HepG2 (cell line): Measurements from ENCODE around the gene ARHGEF40. TPM values are rescaled to one million over a fixed set of nuclear protein-coding genes. Genes with fewer than 3 reads are reported as not detected.
A peak's percentile ranks its signal among the peaks of the same experiment; 100 is the strongest.

Experiments
- GATAD1 ChIP-seq: IDR thresholded peaks from 2 replicates; pipeline ENCODE4 v1.6.1; 2016; ENCODE audit warnings: missing genetic modification reagents, missing compliant biosample characterization
- HCFC1 ChIP-seq: fragments of 150-350 bp; IDR thresholded peaks from 2 replicates; pipeline ENCODE4 v1.6.1; 2014; ENCODE audit warnings: low read depth, low read length
- HNRNPUL1 ChIP-seq: fragments of 200-400 bp; formaldehyde crosslinking; IDR thresholded peaks from 2 replicates; pipeline ENCODE4 v1.6.1; 2017; ENCODE audit warnings: low read depth, mild to moderate bottlenecking, low read length, moderate library complexity
- JDP2 ChIP-seq: sonication (generic); formaldehyde crosslinking; IDR thresholded peaks from 2 replicates; pipeline ENCODE4 v1.8.1; 2022; ENCODE audit warnings: missing genetic modification reagents, borderline replicate concordance
- KDM2A ChIP-seq: sonication (generic); formaldehyde crosslinking; IDR thresholded peaks from 2 replicates; pipeline ENCODE4 v1.4.0; 2020; ENCODE audit warnings: low read depth, missing genetic modification reagents, borderline replicate concordance
- KLF9 ChIP-seq: IDR thresholded peaks from 2 replicates; pipeline ENCODE4 v1.6.1; 2016; ENCODE audit warnings: low read depth
- MED8 ChIP-seq: sonication (generic); formaldehyde crosslinking; IDR thresholded peaks from 2 replicates; pipeline ENCODE4 v1.8.1; 2023; ENCODE audit warnings: mild to moderate bottlenecking, missing genetic modification reagents; ENCODE audit not compliant: insufficient replicate concordance
- NCOA2 ChIP-seq: sonication (generic); formaldehyde crosslinking; IDR thresholded peaks from 2 replicates; pipeline ENCODE4 v1.8.0; 2022; ENCODE audit warnings: inconsistent platforms
- PHF5A ChIP-seq: IDR thresholded peaks from one replicate; pipeline ENCODE4 v1.6.1; 2018; ENCODE audit warnings: low read depth, missing genetic modification reagents; ENCODE audit not compliant: unreplicated experiment
- SMC3 ChIP-seq: IDR thresholded peaks from 2 replicates; pipeline ENCODE4 v1.6.1; 2011; ENCODE audit warnings: low read length, improper control_type of control experiment
- ZMAT3 ChIP-seq: sonication (generic); formaldehyde crosslinking; conservative IDR thresholded peaks from 2 replicates; pipeline ENCODE4 v1.7.0; 2021; ENCODE audit warnings: missing genetic modification reagents
- ZNF282 ChIP-seq: fragments of 450-650 bp; IDR thresholded peaks from 2 replicates; pipeline ENCODE4 v1.6.1; 2018; ENCODE audit not compliant: partially characterized antibody
- ZNF468 ChIP-seq: sonication (generic); formaldehyde crosslinking; IDR thresholded peaks from 2 replicates; pipeline ENCODE4 v1.8.0; 2022; ENCODE audit warnings: mild to moderate bottlenecking, moderate library complexity, missing genetic modification reagents
- ZNF547 ChIP-seq: sonication (generic); formaldehyde crosslinking; IDR thresholded peaks from 2 replicates; pipeline ENCODE4 v1.5.1; 2020; ENCODE audit warnings: mild to moderate bottlenecking, missing genetic modification reagents
- ZNF770 ChIP-seq: sonication (generic); formaldehyde crosslinking; IDR thresholded peaks from 2 replicates; pipeline ENCODE4 v1.5.0; 2020; ENCODE audit warnings: mild to moderate bottlenecking, missing genetic modification reagents
- polyA plus RNA-seq, 8 experiments: library from polyadenylated mRNA; depleted of rRNA in 3 of 8; stranded (reverse) in 7 of 8; unstranded in 1 of 8; fragments of >200 nt; fragmentation: Illumina TruSeq in 4 of 8; extraction: Trizol in 4 of 8; gene quantifications; 2 replicates each; pipeline versions ENCODE4 v1.2.1 to v1.2.3, GENCODE V29; 2011 to 2016; ENCODE audit warnings: low read depth in 4 of 8, missing spikeins in 1 of 8, mixed read lengths in 1 of 8; ENCODE audit not compliant: insufficient read depth in 1 of 8
- total RNA-seq, 5 experiments: library from RNA; depleted of rRNA; stranded (reverse); fragments of >200 nt; fragmentation: Illumina TruSeq; extraction: Trizol; gene quantifications; 2 replicates each; pipeline ENCODE4 v1.2.3, GENCODE V29; 2016; ENCODE audit warnings: low read depth in 1 of 5
- TF ChIP-seq, protein P1 (sequence below): sonication (generic); formaldehyde crosslinking; conservative IDR thresholded peaks from 2 replicates; pipeline ENCODE4 v1.4.0; 2020; ENCODE audit warnings: mild to moderate bottlenecking, missing genetic modification reagents, moderate library complexity
- TF ChIP-seq, protein P2 (sequence below): IDR thresholded peaks from 2 replicates; pipeline ENCODE4 v1.4.0; 2020; ENCODE audit warnings: mild to moderate bottlenecking, missing genetic modification reagents
- TF ChIP-seq, protein P3 (sequence below): sonication (generic); formaldehyde crosslinking; IDR thresholded peaks from 2 replicates; pipeline ENCODE4 v1.5.0; 2020; ENCODE audit warnings: missing genetic modification reagents

The ARHGEF40 gene
- total and polyA plus RNA-seq, 2 of the 13 experiments (the other 11 are each of a cell fraction or from before 2014, with no cell fraction given), result 28.1 to 78.1 TPM

GRCh38 chr14:21098076-21098891 lies 28.2 kb downstream of the ARHGEF40 start, which contains the start of gene ZNF219 (continued):
- TF ChIP-seq, protein P1, sequence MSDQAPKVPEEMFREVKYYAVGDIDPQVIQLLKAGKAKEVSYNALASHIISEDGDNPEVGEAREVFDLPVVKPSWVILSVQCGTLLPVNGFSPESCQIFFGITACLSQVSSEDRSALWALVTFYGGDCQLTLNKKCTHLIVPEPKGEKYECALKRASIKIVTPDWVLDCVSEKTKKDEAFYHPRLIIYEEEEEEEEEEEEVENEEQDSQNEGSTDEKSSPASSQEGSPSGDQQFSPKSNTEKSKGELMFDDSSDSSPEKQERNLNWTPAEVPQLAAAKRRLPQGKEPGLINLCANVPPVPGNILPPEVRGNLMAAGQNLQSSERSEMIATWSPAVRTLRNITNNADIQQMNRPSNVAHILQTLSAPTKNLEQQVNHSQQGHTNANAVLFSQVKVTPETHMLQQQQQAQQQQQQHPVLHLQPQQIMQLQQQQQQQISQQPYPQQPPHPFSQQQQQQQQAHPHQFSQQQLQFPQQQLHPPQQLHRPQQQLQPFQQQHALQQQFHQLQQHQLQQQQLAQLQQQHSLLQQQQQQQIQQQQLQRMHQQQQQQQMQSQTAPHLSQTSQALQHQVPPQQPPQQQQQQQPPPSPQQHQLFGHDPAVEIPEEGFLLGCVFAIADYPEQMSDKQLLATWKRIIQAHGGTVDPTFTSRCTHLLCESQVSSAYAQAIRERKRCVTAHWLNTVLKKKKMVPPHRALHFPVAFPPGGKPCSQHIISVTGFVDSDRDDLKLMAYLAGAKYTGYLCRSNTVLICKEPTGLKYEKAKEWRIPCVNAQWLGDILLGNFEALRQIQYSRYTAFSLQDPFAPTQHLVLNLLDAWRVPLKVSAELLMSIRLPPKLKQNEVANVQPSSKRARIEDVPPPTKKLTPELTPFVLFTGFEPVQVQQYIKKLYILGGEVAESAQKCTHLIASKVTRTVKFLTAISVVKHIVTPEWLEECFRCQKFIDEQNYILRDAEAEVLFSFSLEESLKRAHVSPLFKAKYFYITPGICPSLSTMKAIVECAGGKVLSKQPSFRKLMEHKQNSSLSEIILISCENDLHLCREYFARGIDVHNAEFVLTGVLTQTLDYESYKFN, result 0 out of 2 replicates have a peak, but pooled peaks have one; percentile 23
- TF ChIP-seq MED8 (CRISPR knock-in tag), result no peak
- no peak for TF ChIP-seq KDM2A (CRISPR knock-in tag)
- TF ChIP-seq ZNF282, result no peak
- no peak for TF ChIP-seq SMC3
- no peak for TF ChIP-seq NCOA2 (CRISPR knock-in tag)
- no peak for TF ChIP-seq HCFC1
- no peak for TF ChIP-seq JDP2 (CRISPR knock-in tag)
- TF ChIP-seq HNRNPUL1, result no peak
- TF ChIP-seq, protein P2, sequence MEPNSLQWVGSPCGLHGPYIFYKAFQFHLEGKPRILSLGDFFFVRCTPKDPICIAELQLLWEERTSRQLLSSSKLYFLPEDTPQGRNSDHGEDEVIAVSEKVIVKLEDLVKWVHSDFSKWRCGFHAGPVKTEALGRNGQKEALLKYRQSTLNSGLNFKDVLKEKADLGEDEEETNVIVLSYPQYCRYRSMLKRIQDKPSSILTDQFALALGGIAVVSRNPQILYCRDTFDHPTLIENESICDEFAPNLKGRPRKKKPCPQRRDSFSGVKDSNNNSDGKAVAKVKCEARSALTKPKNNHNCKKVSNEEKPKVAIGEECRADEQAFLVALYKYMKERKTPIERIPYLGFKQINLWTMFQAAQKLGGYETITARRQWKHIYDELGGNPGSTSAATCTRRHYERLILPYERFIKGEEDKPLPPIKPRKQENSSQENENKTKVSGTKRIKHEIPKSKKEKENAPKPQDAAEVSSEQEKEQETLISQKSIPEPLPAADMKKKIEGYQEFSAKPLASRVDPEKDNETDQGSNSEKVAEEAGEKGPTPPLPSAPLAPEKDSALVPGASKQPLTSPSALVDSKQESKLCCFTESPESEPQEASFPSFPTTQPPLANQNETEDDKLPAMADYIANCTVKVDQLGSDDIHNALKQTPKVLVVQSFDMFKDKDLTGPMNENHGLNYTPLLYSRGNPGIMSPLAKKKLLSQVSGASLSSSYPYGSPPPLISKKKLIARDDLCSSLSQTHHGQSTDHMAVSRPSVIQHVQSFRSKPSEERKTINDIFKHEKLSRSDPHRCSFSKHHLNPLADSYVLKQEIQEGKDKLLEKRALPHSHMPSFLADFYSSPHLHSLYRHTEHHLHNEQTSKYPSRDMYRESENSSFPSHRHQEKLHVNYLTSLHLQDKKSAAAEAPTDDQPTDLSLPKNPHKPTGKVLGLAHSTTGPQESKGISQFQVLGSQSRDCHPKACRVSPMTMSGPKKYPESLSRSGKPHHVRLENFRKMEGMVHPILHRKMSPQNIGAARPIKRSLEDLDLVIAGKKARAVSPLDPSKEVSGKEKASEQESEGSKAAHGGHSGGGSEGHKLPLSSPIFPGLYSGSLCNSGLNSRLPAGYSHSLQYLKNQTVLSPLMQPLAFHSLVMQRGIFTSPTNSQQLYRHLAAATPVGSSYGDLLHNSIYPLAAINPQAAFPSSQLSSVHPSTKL (CRISPR knock-in tag), result no peak; the same call in 1 of the 2 replicates
- no peak for TF ChIP-seq ZNF468 (CRISPR knock-in tag)
- TF ChIP-seq ZNF770 (CRISPR knock-in tag), result no peak
- TF ChIP-seq, protein P3, sequence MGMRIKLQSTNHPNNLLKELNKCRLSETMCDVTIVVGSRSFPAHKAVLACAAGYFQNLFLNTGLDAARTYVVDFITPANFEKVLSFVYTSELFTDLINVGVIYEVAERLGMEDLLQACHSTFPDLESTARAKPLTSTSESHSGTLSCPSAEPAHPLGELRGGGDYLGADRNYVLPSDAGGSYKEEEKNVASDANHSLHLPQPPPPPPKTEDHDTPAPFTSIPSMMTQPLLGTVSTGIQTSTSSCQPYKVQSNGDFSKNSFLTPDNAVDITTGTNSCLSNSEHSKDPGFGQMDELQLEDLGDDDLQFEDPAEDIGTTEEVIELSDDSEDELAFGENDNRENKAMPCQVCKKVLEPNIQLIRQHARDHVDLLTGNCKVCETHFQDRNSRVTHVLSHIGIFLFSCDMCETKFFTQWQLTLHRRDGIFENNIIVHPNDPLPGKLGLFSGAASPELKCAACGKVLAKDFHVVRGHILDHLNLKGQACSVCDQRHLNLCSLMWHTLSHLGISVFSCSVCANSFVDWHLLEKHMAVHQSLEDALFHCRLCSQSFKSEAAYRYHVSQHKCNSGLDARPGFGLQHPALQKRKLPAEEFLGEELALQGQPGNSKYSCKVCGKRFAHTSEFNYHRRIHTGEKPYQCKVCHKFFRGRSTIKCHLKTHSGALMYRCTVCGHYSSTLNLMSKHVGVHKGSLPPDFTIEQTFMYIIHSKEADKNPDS, result no peak
- TF ChIP-seq KLF9 (CRISPR knock-in tag), result 0 out of 2 replicates have a peak, but pooled peaks have one; percentile 31
- no peak for TF ChIP-seq PHF5A (CRISPR knock-in tag)
- no peak for TF ChIP-seq ZNF547 (CRISPR knock-in tag)
- TF ChIP-seq GATAD1 (CRISPR knock-in tag), result peak; percentile 14; the same call in 1 of the 2 replicates
- TF ChIP-seq ZMAT3, result no peak
